Jurkat, Clone E6-1 (cell line): ENCODE measurements around the gene FAM180B.

Experiments used
- DNase-seq: peaks from one replicate; pipeline ENCODE4 v3.0.0-alpha.2; 2011; ENCODE audit warnings: low read depth, low spot score
- H3K4me3 ChIP-seq: 2 replicates; pipeline ENCODE4 v1.5.1; 2011; ENCODE audit warnings: mild to moderate bottlenecking, low read length, control low read depth, moderate library complexity

FAM180B gene

DNA sequence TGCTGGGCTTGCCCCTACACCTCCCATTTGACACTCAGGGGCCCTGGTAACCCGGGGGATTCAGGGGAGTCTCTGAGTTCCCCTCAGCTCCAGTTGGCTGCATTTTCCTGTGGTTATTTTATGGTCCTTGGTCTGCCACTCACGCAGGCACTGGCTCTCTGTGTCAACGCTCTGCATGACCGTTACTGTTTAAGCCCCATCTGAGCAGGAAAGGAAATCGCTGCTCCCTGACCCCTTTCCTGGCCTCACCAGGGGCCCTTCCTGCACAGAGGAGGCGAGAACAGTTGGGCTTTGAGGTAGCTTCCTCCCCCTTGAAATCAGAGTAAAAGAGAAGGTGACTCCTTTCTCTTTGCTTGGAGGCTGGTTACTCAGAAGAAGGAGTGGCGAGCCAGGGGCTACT lies 5.3 kb downstream of the FAM180B start:
- peak; percentile 37 for DNase-seq
- H3K4me3 ChIP-seq = peak overlapping the region; percentile 15

DNA sequence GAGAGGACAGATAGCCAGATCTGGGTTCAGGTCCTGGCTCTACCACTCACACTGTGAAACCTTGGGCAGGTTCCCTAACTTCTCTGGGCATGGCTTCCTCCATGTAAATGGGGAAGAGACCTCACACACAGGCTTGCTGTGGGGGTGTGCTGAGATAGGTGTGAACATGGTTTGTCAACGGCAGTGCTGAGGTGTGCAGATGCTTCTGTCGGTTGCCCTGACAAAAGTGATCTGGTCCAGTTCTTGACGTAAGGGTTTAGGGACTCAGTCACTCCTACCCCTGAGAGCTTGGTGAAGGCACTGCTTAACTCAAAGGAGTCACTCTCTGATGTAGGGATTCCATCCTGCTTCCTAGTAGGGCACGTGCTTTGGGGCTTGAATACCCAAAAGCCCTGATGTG lies 5.8 kb downstream of the FAM180B start:
- H3K4me3 ChIP-seq = no peak overlapping the region
- DNase-seq = no peak

DNA sequence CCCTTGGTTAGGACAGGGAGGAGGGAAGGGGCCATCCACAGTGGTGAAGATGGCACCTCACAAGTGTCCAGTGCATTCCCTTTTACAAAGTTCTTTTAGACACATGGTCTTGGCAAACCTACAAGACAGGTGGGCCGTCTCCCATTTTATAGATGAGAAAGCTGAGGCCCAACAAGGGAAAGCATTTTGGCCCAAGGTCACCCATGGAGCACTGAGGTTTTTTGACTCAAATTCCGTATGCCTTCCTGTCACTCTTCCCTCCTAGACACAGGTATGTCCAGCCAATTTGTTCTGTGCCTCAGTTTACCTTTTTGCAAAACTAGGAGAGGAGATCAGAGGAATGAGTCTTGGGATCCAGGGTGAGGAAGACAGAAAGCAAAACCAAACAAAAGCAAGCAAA lies 6.5 kb downstream of the FAM180B start:
- no peak overlapping the region for H3K4me3 ChIP-seq
- DNase-seq = no peak

DNA sequence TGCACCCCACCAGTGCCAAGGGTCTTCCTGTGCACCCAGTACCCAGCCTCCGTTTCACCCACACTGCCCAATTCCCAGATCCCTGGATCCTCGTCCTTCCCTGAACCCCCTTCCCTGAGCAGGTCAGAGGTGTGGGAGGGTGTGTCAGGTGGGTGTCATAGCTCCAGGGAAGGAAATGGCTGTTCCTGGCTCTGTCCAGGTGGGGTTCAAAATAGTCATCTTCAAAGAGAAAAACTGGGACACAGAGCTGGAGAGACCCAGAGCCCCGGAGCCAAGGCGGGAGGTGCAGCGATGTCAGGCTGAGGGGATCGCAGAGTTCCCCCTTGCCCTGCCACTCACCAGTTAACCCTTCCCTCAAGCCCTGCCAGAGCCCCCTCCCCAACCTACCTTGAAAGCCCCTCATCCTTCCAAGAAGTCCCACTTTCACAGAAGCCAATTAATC lies 7.0 kb downstream of the FAM180B start:
- no peak for DNase-seq
- H3K4me3 ChIP-seq = no peak overlapping the region

DNA sequence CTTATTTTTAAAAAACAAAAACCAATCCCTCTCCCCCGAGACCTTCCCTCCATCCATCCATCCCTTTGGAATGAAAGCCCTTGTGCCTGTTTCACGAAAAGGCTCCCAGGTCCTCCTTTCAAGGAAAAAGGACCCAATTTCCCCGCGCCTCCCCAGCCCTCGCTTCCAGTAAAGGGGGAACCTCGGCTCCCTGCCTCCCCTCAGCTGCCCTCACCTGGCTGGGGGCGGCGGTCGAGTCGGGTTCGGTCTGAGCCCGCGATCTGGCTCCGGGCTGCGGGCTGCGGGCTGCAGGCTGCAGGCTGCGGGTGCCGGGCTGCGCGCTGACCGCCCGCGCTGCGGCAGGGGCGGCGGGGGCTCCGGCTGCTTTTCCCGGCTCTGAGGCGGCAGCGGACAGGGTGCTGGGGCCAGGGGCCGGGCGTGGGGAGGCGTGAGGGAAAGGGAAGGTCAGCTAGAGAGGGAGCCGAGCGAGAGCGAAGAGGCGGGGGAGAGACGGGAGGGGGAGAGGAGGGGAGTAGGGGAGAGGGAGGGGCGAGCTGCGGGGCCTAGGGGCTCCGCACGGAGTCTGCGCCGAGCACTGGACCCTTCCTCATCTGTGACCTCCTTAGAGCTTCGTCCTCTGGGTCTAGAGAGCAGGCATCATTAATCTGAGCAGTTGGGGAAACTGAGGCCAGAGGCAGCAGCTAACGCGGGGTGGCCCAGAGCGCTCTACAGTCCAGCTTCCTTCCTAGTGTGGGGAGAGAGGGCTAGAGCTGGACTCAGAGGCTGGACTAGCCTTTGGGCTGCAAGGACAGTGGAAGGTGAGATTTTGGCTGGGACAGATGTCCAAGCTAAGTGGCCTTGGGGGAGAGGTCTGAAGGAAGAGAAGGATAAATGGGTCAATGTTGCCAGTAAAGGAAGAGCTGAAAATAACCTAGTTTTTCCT lies 7.7 kb downstream of the FAM180B start, which contains the start of gene C1QTNF4:
C1QTNF4 (minus strand) TSS at position 478 of the 922 bp plus-strand sequence. CDS start 3,601 bp downstream, outside the sequence.
- no peak within 1 kb of the TSS for H3K4me3 ChIP-seq
- DNase-seq = no peak

DNA sequence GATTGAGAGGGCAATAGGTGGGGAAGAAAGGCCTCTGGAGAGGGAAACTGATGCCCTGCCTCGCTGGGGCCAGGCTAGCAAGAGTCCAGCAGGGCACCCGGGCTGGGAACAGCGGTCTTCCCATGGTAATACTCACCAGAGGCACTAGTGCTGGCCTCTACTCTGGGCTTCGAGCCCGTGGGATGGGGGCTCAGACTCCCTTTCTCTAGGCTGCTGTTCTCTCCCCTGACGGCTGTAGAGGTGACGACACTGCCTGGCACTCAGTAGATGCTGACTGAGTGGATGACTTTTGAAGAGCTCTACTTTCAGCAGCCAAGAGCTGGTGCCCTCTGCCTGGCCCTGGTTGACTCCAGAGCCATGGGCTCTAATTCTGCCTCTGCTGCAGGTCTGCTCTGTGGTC lies 8.6 kb downstream of the FAM180B start:
- no peak for DNase-seq
- no peak overlapping the region for H3K4me3 ChIP-seq

DNA sequence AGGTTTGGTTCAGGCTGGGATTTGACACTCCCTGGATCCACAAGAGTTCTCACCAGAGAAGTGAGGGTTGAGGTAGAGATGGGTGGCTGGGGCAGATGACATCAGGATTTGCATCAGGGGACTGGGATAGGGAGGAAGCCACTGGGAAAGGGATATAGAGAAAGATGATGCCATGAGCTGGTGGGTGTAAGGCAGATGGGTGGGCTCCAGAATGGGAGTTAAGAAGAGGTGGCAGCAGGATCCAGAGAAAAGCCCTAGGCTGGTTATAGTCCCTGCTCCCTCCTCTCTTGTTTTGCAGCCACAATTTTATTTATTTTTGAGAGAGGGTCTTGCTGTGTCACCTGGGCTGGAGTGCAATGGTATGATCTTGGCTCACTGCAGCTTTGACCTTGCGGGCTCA lies 9.5 kb downstream of the FAM180B start:
- DNase-seq = no peak
- no peak overlapping the region for H3K4me3 ChIP-seq

DNA sequence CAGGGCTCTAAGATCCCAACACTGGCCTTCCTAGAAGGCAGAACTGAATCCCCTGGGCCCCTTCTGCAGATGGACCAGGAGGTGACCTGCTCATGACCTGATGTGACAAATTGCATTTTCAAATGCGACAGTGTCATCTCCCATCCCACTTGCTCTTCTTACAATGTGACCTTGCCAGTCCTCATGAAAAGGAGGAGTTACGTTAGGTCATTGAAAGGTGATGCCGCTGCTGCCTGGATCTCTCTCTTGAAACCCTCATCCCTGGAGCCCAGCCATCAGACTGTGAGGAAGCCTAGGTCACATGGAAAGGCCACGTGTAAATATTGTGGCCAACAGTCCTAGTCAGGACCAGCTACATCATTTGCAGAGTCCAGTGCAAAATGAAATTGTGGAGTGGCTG lies 13.4 kb downstream of the FAM180B start:
- H3K4me3 ChIP-seq = no peak overlapping the region
- no peak for DNase-seq

DNA sequence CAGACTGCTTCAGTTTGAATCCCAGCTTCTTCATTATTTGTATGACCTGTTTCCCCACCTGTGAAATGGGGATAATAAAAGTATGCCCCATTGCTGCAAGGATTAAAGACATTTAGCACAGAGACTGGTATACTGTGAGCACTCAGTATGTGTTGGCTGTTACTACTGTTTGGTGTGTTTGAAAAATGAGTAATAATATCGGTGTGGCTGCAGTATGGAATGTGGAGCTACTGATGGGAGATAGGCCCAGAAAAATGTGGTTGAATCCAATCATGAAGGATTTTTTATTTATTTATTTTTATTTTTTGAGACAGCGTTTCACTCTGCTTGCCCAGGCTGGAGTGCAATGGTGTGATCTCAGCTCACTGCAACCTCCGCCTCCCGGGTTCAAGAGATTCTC lies 16.8 kb downstream of the FAM180B start:
- no peak overlapping the region for H3K4me3 ChIP-seq
- no peak for DNase-seq

DNA sequence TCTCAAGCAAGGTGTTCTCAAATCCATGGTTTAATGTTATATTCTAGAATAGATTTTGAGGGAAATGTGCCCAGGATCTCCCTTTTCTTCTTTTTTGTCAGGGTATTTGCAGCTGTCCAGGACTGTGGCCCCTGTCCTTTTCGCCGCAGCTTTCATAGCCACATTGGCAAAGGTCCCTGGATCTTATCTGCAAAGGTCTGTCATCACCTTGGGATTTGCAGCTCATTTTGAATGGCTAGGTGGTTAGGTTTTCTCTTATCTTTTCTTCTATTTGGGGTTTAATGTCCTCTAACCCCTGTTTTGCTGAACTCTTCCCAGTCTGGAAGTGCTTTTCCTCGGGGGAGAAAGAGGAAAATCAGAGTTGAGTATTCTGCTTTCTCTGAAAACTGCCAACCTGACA lies 19.4 kb downstream of the FAM180B start:
- no peak overlapping the region for H3K4me3 ChIP-seq
- DNase-seq = no peak

DNA sequence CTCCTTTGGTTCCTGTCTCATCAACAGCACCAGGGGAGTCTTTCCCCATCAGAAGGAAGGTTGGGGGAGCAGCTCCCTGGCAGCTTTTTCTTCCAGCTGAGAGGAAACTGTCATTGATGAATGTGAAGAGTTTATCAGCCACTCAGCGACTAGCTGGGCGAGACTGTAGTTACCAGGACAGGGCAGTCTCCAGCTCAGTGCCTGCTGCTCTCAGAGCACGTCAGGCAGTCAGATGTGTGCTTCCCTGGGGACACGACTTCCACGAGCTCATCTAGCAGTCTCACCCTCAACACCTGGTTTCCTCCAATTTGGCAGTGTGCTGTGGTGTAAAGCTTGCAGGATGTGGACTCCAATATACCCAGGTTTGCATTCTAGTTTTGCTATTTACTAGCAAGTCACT lies 20.3 kb downstream of the FAM180B start:
- DNase-seq = peak; percentile 25
- H3K4me3 ChIP-seq = no peak overlapping the region

DNA sequence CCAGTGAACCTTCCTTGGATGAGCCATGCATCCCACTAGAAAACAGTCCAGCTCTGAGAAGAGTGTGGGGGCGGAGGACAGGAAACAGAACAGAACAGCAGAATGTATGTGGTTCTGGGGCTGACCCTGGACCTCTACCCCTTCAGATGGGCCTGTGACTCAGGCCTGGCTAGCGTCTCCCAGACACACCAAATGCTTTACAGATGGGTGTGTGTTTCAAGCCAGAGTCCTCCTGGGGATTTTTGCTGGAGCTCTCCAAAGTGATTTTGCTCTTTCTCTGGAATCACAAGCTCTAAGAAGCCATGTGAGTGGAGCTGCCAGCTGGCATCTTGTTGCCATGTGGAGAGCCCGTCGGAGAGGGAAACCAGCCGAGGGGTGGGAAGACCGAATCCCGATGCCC lies 20.9 kb downstream of the FAM180B start:
- DNase-seq = no peak
- no peak overlapping the region for H3K4me3 ChIP-seq

DNA sequence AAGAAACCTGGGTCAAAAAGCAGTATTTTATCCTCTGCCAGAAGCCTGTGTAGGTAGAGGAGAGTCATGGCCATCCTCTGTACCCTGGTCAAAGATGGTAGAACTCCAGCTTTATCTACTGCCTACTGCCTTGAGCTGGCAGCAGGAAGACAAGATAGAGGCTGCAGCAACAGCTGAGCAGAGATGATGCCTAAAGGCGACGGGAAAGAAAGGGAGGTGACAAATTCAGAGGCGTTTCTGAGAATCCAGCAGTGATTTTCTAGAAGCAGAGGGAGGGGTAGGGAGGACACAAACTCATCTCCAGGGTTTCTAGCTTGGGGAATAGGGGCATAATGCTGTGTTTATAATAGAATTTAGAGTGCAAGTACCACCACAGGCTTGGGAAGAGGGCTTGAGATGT lies 23.2 kb downstream of the FAM180B start:
- DNase-seq = no peak

DNA sequence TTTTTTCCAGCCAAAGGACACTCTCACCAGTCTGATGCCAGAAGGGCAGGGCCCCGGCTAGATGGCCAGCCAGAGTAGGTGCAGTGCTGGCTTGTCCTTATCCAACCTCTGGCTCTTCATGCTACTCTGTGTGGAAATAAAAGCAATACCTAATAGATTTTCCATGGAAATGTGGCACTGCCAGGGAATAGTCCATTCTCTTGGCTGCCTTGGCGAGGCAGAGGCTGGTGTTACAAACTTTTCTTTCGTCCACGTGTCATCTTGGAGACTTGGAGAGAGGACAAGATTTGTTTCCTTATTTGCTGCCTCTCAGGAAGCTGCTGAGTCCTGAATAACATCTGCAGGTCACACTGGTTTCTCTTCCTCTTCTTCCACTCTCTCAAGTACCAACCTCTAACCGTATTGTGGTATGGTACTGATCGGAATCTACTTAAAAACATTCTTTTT lies 24.9 kb downstream of the FAM180B start:
- no peak overlapping the region for H3K4me3 ChIP-seq
- no peak for DNase-seq

More for the DNA sequence above, 23.2 kb downstream of the FAM180B start:
- H3K4me3 ChIP-seq = no peak overlapping the region

DNA sequence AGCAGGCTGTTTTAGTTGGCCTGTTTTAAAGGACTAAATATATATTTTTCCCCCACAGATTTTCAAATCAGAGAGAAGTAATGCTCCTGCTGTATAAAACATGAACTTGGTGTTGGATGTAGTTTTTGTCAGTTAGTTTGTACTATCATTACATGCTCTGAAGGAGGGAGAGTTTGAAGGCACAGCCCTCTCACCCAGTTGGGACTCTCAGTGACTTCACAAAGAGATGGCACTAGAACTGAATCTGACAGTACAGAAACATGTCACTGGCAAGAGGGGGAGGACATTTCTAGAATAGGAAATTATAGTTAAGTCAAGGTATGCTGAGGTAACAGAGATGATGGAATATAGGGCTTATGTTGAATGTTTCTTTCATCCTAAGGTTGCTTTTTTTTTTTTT lies 28.8 kb downstream of the FAM180B start:
- no peak for DNase-seq
- no peak overlapping the region for H3K4me3 ChIP-seq

DNA sequence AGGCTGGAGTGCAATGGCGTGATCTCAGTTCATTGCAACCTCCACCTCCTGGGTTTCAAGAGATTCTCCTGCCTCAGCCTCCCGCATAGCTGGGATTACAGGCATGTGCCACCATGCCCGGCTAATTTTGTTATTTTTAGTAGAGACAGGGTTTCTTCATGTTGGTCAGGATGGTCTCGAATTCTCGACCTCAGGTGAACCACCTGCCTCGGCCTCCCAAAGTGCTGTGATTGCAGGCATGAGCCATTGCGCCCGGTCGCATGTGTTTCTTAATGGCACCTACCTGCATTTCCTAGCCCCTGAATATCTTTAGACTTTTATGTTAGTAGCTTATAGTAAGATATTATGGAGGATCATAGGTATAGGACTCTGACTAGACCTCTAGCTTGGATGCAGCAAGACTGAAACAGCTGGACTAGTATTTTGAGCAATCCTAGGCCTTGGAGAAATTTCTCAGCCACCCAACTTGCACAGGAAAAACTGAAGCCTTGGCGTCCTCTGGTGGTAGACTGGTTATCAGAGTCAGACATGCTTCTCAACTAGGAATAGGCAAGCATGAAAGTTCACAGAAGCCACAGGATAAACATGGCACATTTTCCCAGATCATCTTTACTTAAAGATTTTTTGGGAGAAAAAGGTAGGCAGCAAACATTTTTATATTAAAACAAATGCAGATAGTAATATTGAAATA lies 30.4 kb downstream of the FAM180B start:
- no peak overlapping the region for H3K4me3 ChIP-seq
- DNase-seq = peak; percentile 31

DNA sequence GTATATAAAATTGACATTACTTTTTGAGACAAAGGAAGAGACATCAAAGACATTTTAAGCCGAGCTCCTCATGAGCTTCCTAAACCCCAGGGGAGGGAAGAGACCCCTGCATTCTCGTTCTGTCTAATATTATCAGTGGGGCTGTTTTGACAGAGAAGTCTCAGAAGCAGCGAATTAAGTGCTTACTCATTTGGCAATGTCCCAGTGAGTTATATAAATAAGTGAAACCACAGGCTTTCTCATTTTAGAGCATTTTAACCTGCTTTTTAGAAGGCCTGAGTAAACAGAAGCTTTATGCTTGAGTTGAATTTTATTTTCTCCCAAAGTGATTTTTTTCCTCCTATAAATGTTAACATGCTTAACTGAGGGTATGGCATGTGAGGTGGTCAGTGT lies 30.9 kb downstream of the FAM180B start:
- DNase-seq = no peak
- no peak overlapping the region for H3K4me3 ChIP-seq

DNA sequence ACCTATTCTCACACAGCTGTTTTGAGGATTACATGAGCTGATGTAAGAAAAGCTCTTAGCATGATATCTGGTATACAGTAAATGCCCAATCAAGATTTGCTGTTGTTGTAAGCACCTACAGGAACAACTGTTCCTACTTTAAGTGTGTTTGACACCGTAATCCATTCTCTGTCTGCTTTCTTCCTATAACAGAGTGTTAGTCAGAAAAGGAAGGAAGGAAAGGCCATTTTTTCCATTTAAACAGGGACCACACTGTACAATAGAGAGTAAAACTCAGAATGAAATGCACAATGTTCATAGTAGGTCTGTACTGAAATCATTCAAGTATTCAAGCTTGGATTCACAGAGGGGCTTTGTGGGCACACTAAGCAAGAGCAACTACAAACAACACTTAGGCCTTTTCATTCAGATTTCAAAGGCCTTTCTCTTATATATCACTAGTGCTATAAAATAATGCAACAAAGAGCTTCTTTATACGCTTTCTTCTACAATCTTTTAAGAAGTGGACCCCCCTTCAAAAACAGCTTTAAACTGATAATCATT lies 34.4 kb downstream of the FAM180B start:
- no peak for DNase-seq
- no peak overlapping the region for H3K4me3 ChIP-seq

DNA sequence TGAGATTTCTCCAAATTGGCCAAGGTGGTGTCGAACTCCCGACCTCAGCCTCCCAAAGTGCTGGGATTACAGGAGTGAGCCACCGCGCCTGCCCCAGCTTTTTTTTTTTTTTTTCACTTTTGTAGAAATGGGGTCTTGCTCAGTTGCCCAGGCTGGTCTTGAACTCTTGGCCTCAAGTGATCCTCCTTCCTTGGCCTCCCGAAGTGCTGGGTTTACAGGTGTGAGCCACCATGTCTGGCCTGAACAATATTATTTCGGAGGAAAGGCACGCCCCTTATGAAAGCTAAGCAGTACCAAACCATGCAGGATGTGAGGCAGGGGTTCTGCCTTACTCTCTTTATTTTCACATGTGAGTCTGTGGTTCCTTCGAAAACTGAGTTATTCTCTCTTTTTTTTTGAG lies 39.8 kb downstream of the FAM180B start:
- no peak for DNase-seq
- no peak overlapping the region for H3K4me3 ChIP-seq

DNA sequence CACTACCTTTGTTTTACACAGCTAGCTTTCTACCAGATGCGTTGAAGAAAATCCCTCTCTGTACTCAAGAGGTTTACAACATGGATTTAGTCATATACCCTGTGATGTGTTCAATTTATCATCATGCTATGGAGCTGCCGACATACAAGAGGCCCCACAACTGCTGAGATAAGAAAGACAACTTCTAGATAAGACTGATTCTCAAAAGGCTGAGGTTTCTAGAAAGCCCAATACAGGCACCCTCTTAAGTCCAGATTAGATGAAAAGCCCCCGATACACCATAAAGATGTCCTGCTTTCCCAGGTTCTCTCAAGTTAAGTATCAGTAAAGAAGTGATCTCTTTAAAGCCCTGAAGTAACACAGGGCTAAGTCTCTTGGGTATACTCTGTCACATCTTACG lies 41.5 kb downstream of the FAM180B start:
- no peak overlapping the region for H3K4me3 ChIP-seq
- DNase-seq = no peak
